Transverse colon (tissue), 4 donors: ENCODE results near the gene OR5AN1. TPM values are rescaled to one million over a fixed set of nuclear protein-coding genes. Genes with fewer than 3 reads are reported as not detected.

ENCODE experiments used
- DNase-seq: peaks from one replicate; pipeline ENCODE4 v3.0.0-alpha.2; 2019
- H3K27ac ChIP-seq, 4 donors: fragments of 200-600 bp; sonication (generic); 2 replicates each; pipeline ENCODE4 v1.5.1; 2016 to 2018; ENCODE audit warnings: inconsistent platforms in 4 of 4
- H3K27me3 ChIP-seq: fragments of 200-600 bp; sonication (generic); 2 replicates; pipeline ENCODE4 v1.5.1; 2017; ENCODE audit warnings: inconsistent platforms
- H3K36me3 ChIP-seq, 4 donors: fragments of 200-600 bp; sonication (generic); 2 replicates each; pipeline ENCODE4 v1.5.1; 2017 to 2019; ENCODE audit warnings: inconsistent platforms in 4 of 4
- H3K4me1 ChIP-seq, 4 donors: fragments of 200-600 bp; sonication (generic); 2 replicates each; pipeline ENCODE4 v1.5.1; 2017 to 2020; ENCODE audit warnings: inconsistent platforms in 4 of 4
- H3K4me3 ChIP-seq, 4 donors: fragments of 200-600 bp; sonication (generic); 1 replicate in 1 of 4; 2 replicates in 3 of 4; pipeline versions ENCODE4 v1.5.1 to v1.6.1; 2017 to 2019; ENCODE audit warnings: inconsistent platforms in 4 of 4
- H3K9me3 ChIP-seq, 2 donors: fragments of 200-600 bp; sonication (generic); 2 replicates each; pipeline ENCODE4 v1.5.1; 2017 to 2019; ENCODE audit warnings: inconsistent platforms in 2 of 2
- CTCF ChIP-seq, 5 experiments: fragments of 200-600 bp in 3 of 5; fragments of 450-650 bp in 2 of 5; sonication (generic) in 3 of 5; IDR thresholded peaks; 1 replicate in 2 of 5; 2 replicates in 3 of 5; pipeline ENCODE4 v1.5.1; 2016 to 2017; ENCODE audit warnings: antibody characterized with exemption in 5 of 5, inconsistent platforms in 3 of 5, mild to moderate bottlenecking in 2 of 5, moderate library complexity in 1 of 5
- EP300 ChIP-seq: sonication (generic); formaldehyde crosslinking; IDR thresholded peaks from one replicate; pipeline ENCODE4 v1.6.1; 2017; ENCODE audit warnings: antibody characterized with exemption, low read depth
- POLR2A ChIP-seq: fragments of 450-650 bp; IDR thresholded peaks from one replicate; pipeline ENCODE4 v1.6.1; 2016; ENCODE audit warnings: antibody characterized with exemption, mild to moderate bottlenecking, moderate library complexity
- POLR2AphosphoS5 ChIP-seq, 3 donors: sonication (generic); formaldehyde crosslinking; IDR thresholded peaks; one replicate each; pipeline ENCODE4 v1.6.1; 2016; ENCODE audit warnings: antibody characterized with exemption in 3 of 3
- WGBS, 2 donors: methylation state at CpG; one replicate each; pipeline ENCODE4 v1.1.5; 2018; ENCODE audit warnings: low coverage in 1 of 2; 5-methylcytosine and 5-hydroxymethylcytosine counted together
- in situ Hi-C, 4 donors: fragments of 200-750 bp; cut with MboI; loops; one replicate each; pipeline versions ENCODE4 v1.15.0 to v1.15.1; 2017; ENCODE audit warnings: low sequenced_read_pairs in 3 of 4, low pct_ligation_motif_present in 1 of 4, low pct_unique_long_range_greater_than_20kb in 1 of 4
- intact Hi-C: fragments of 100-400 bp; cut with DNase I; formaldehyde crosslinking; loops from one replicate; pipeline ENCODE4 v1.15.1; 2023; ENCODE audit warnings: low total_unique reads
- total RNA-seq, 4 donors: library from RNA; depleted of rRNA; stranded (reverse); fragments of >200 nt; gene quantifications; one replicate each; pipeline ENCODE4 v1.1.0, GENCODE V29; 2016

The OR5AN1 gene
- total RNA-seq, 4 donors from 2014 or later = not detected

GRCh38 chr11:59355226-59355625 lies 3.5 kb upstream of the OR5AN1 start:
- in situ Hi-C loops (no loop called here), intact Hi-C loops (no loop called here)
- DNase-seq = no peak
- no peaks in the 10 kb centered on the region for H3K27me3 ChIP-seq
- WGBS, 2 donors = 85% methylated on average over 4 of the region's 4 CpGs; no CpG with 5 or more reads in 1 of the 2 donors
- TF ChIP-seq POLR2AphosphoS5 (IDR thresholded peaks at IDR 0.05) (no peak), CTCF (IDR thresholded peaks at IDR 0.05) (no peak), POLR2A (no peak), EP300 (no peak)
- H3K4me1 ChIP-seq = no peaks in the 10 kb centered on the region
- no peak overlapping the region for H3K27ac ChIP-seq
- no peaks in the 10 kb centered on the region for H3K36me3 ChIP-seq
- H3K9me3 ChIP-seq = no peaks in the 10 kb centered on the region
- no peak overlapping the region for H3K4me3 ChIP-seq

GRCh38 chr11:59356561-59356960 lies 2.1 kb upstream of the OR5AN1 start:
- Histone ChIP-seq H3K4me1 (no peaks in the 10 kb centered on the region), H3K9me3 (no peaks in the 10 kb centered on the region), H3K27ac (no peak overlapping the region), H3K36me3 (no peaks in the 10 kb centered on the region), H3K27me3 (no peaks in the 10 kb centered on the region), H3K4me3 (no peak overlapping the region)
- intact Hi-C loops = no loop called here
- TF ChIP-seq POLR2AphosphoS5 (IDR thresholded peaks at IDR 0.05) = no peak
- no peak for TF ChIP-seq CTCF (IDR thresholded peaks at IDR 0.05)
- no peak for TF ChIP-seq EP300
- TF ChIP-seq POLR2A = no peak
- in situ Hi-C loops = no loop called here
- DNase-seq = no peak
- 83 to 100% methylated on average over 1 of the region's 1 CpG for WGBS, 2 donors

GRCh38 chr11:59358020-59358419 lies 675 bp upstream of the OR5AN1 start:
- TF ChIP-seq POLR2A (no peak), CTCF (IDR thresholded peaks at IDR 0.05) (no peak), POLR2AphosphoS5 (IDR thresholded peaks at IDR 0.05) (no peak), EP300 (no peak)
- no peaks in the 10 kb centered on the region for H3K4me1 ChIP-seq
- in situ Hi-C loops (no loop called here), intact Hi-C loops (no loop called here)
- no peaks in the 10 kb centered on the region for H3K9me3 ChIP-seq
- H3K27ac ChIP-seq = no peak overlapping the region
- no peak for DNase-seq
- no peaks in the 10 kb centered on the region for H3K36me3 ChIP-seq
- no peaks in the 10 kb centered on the region for H3K27me3 ChIP-seq
- H3K4me3 ChIP-seq = no peak overlapping the region

GRCh38 chr11:59365232-59366018 lies 6.7 kb downstream of the OR5AN1 start:
- H3K9me3 ChIP-seq = no peaks in the 10 kb centered on the region
- H3K27ac ChIP-seq = no peak overlapping the region
- no peak for DNase-seq
- H3K27me3 ChIP-seq = no peaks in the 10 kb centered on the region
- no peak overlapping the region for H3K4me3 ChIP-seq
- in situ Hi-C loops = no loop called here
- intact Hi-C loops = no loop called here
- no peaks in the 10 kb centered on the region for H3K36me3 ChIP-seq
- TF ChIP-seq POLR2AphosphoS5 (IDR thresholded peaks at IDR 0.05) (no peak), POLR2A (no peak), EP300 (no peak), CTCF (IDR thresholded peaks at IDR 0.05) (no peak)
- no peaks in the 10 kb centered on the region for H3K4me1 ChIP-seq
